ENCODE results near the gene NCOA6.

GRCh38 chr20:34720266-34720665 lies 105.2 kb downstream of the NCOA6 start:
- TF ChIP-seq, protein P1, sequence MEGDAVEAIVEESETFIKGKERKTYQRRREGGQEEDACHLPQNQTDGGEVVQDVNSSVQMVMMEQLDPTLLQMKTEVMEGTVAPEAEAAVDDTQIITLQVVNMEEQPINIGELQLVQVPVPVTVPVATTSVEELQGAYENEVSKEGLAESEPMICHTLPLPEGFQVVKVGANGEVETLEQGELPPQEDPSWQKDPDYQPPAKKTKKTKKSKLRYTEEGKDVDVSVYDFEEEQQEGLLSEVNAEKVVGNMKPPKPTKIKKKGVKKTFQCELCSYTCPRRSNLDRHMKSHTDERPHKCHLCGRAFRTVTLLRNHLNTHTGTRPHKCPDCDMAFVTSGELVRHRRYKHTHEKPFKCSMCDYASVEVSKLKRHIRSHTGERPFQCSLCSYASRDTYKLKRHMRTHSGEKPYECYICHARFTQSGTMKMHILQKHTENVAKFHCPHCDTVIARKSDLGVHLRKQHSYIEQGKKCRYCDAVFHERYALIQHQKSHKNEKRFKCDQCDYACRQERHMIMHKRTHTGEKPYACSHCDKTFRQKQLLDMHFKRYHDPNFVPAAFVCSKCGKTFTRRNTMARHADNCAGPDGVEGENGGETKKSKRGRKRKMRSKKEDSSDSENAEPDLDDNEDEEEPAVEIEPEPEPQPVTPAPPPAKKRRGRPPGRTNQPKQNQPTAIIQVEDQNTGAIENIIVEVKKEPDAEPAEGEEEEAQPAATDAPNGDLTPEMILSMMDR (conservative IDR thresholded peaks at IDR 0.05 in 1 of 2, IDR thresholded peaks at IDR 0.05 in 1 of 2; ENCODE audit: low read depth in 1 of 2, low read length in 2 of 2), result no peak
- TF ChIP-seq EZH2 (IDR thresholded peaks at IDR 0.05; ENCODE audit: low read length, missing control alignments), result no peak
